Left renal pelvis (tissue), 4 donors: ENCODE data around the gene PTGR3. TPM values are rescaled to one million over a fixed set of nuclear protein-coding genes. Genes with fewer than 3 reads are reported as not detected.
"Not testable (repeated sequence)": the region's sequence is repeated elsewhere in the genome, so short reads cannot be mapped to it uniquely, and the experiment has no call there.

Source experiments
- DNase-seq, 4 donors: peaks; one replicate each; pipeline ENCODE4 v3.0.0-alpha.2; 2013; ENCODE audit warnings: low read depth in 4 of 4, low spot score in 3 of 4
- polyA plus RNA-seq, 4 donors: library from polyadenylated mRNA; unstranded; fragments of 120-200 nt; gene quantifications; one replicate each; pipeline ENCODE4 v1.2.1, GENCODE V29; 2013; ENCODE audit not compliant: insufficient read length in 4 of 4

Gene PTGR3
- polyA plus RNA-seq, 4 donors = 25.8 to 44.6 (median 42.1) TPM

- DNase-seq = no peak
Measured at GRCh38 chr18:75204269-75204731, 4.6 kb downstream of the PTGR3 start.

GRCh38 chr18:75203416-75204268 lies 5.3 kb downstream of the PTGR3 start:
- DNase-seq = no peak

- DNase-seq = no peak
Measured at GRCh38 chr18:75202696-75203365, 6.1 kb downstream of the PTGR3 start.

- no peak for DNase-seq
Measured at GRCh38 chr18:75201282-75202270, 7.4 kb downstream of the PTGR3 start.

GRCh38 chr18:75200605-75201280 lies 8.2 kb downstream of the PTGR3 start:
- no peak for DNase-seq

- no peak for DNase-seq
Measured at GRCh38 chr18:75200071-75200470, 8.9 kb downstream of the PTGR3 start.

GRCh38 chr18:75199327-75199726 lies 9.6 kb downstream of the PTGR3 start:
- no peak for DNase-seq

- DNase-seq = no peak
Measured at GRCh38 chr18:75198036-75198435, 10.9 kb downstream of the PTGR3 start.

GRCh38 chr18:75192899-75193298 lies 16.0 kb downstream of the PTGR3 start:
- DNase-seq = no peak

- DNase-seq = no peak
Measured at GRCh38 chr18:75189696-75190095, 19.2 kb downstream of the PTGR3 start.

GRCh38 chr18:75187702-75188101 lies 21.2 kb downstream of the PTGR3 start:
- not testable (repeated sequence) for DNase-seq

- DNase-seq = no peak
Measured at GRCh38 chr18:75185460-75185859, 23.5 kb downstream of the PTGR3 start.

GRCh38 chr18:75183973-75184493 lies 24.9 kb downstream of the PTGR3 start:
- DNase-seq = no peak

- no peak for DNase-seq
Measured at GRCh38 chr18:75183524-75183923, 25.4 kb downstream of the PTGR3 start.

- no peak for DNase-seq
Measured at GRCh38 chr18:75179819-75180600, 28.9 kb downstream of the PTGR3 start.

- no peak for DNase-seq
Measured at GRCh38 chr18:75178376-75178775, 30.6 kb downstream of the PTGR3 start.

GRCh38 chr18:75176849-75177248 lies 32.1 kb downstream of the PTGR3 start:
- no peak for DNase-seq

GRCh38 chr18:75173738-75174137 lies 35.2 kb downstream of the PTGR3 start:
- DNase-seq = no peak

- no peak for DNase-seq
Measured at GRCh38 chr18:75173125-75173432, 35.9 kb downstream of the PTGR3 start.
